ENCODE results near the gene GCAT.

DNA sequence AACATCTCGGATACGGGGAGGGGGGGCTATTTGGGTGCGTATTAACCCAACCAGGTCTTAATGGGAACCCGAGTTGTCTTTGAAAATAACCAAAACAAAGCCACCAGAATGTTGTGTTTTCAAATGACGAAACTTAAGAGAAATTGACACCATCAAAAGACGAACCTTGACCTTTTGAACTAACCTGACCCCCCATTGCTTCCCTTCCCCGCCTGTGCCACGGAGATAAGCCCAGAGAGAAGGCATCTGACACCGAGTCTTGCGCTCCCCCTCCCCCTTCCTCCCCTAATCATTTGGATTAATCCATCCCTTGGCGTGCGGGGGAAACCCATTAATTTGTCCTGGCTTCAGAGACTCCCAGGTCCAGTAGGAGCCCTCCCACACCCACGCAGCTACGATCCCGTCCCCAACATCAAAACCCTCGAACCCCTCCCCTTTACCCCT is 4.5 kb upstream of the GCAT start:
- TF ChIP-seq POLR2A (IDR thresholded peaks at IDR 0.05), result no peak
- TF ChIP-seq CTCF (IDR thresholded peaks at IDR 0.05), result no peak

All from thyroid gland (tissue), 4 donors.